H1 (cell line): ENCODE data around the gene ZNF521. TPM values are rescaled to one million over a fixed set of nuclear protein-coding genes. Genes with fewer than 3 reads are reported as not detected.

Experiments used
- CTCF ChIA-PET: fragments of 300-600 bp; sonication (Branson Sonifier 250); formaldehyde crosslinking; loops from one replicate; lab custom pipeline; 2021; ENCODE audit not compliant: partially characterized antibody; lab: Charles Lee
- POLR2A ChIA-PET: fragments of 300-600 bp; sonication (Branson Sonifier 250); formaldehyde crosslinking; loops from one replicate; lab custom pipeline; 2021; ENCODE audit warnings: inconsistent platforms; ENCODE audit not compliant: partially characterized antibody; lab: Charles Lee
- DNase-seq, 2 experiments: peaks; one replicate each; pipeline versions ENCODE4 v3.0.0 to v3.0.0-alpha.2; 2010 to 2022; ENCODE audit warnings: low spot score in 2 of 2, low read depth in 1 of 2, mixed read lengths in 1 of 2
- FAIRE-seq: peaks from 2 replicates; lab custom pipeline; 2011; peaks lifted over from hg19 to GRCh38; lab: Jason Lieb, UNC
- H2AFZ ChIP-seq: 2 replicates; pipeline ENCODE4 v1.8.1; 2012; ENCODE audit warnings: low read length, inconsistent platforms
- H2AK5ac ChIP-seq: 2 replicates; pipeline ENCODE4 v1.6.1; 2013; ENCODE audit warnings: low read depth, low read length
- H2BK120ac ChIP-seq: replicated peaks from 2 replicates; pipeline ENCODE3; 2013; ENCODE audit warnings: low read depth, low read length, inconsistent platforms
- H2BK12ac ChIP-seq: 2 replicates; pipeline ENCODE4 v1.6.1; 2013; ENCODE audit warnings: low read depth, low read length
- H2BK15ac ChIP-seq: 2 replicates; pipeline ENCODE4 v1.6.1; 2013; ENCODE audit warnings: low read length
- H2BK20ac ChIP-seq: 2 replicates; pipeline ENCODE4 v1.6.1; 2013; ENCODE audit warnings: low read length
- H2BK5ac ChIP-seq: 2 replicates; pipeline ENCODE4 v1.6.1; 2013; ENCODE audit warnings: low read depth, low read length
- H3K14ac ChIP-seq: 2 replicates; pipeline ENCODE4 v1.6.1; 2013; ENCODE audit warnings: inconsistent platforms; ENCODE audit not compliant: insufficient read length
- H3K18ac ChIP-seq: 2 replicates; pipeline ENCODE4 v1.6.1; 2013; ENCODE audit warnings: low read length; ENCODE audit errors: extremely low read depth
- H3K23ac ChIP-seq: 2 replicates; pipeline ENCODE4 v1.6.1; 2013; ENCODE audit warnings: inconsistent platforms; ENCODE audit not compliant: insufficient read length
- H3K23me2 ChIP-seq: 2 replicates; pipeline ENCODE4 v1.6.1; 2013; ENCODE audit warnings: low read depth, low read length
- H3K27ac ChIP-seq: 2 replicates; pipeline ENCODE4 v1.6.1; 2011; ENCODE audit warnings: low read depth, low read length, inconsistent platforms
- H3K27me3 ChIP-seq, 4 experiments: replicated peaks in 1 of 4; 1 replicate in 1 of 4; 2 replicates in 3 of 4; pipeline versions ENCODE4 v1.6.1 to v1.8.1; 2011 to 2013; ENCODE audit warnings: low read length in 3 of 4, mild to moderate bottlenecking in 3 of 4, inconsistent platforms in 2 of 4, mixed read lengths in 2 of 4, moderate library complexity in 1 of 4; ENCODE audit not compliant: control insufficient read depth in 3 of 4, insufficient read depth in 3 of 4; ENCODE audit errors: extremely low read depth in 1 of 4
- H3K36me3 ChIP-seq, 4 experiments: 2 replicates each; pipeline versions ENCODE4 v1.6.1 to v1.8.1; 2011 to 2013; ENCODE audit warnings: mild to moderate bottlenecking in 4 of 4, low read length in 3 of 4, moderate library complexity in 2 of 4, control low read depth in 1 of 4, inconsistent platforms in 1 of 4; ENCODE audit not compliant: insufficient read depth in 4 of 4, control insufficient read depth in 2 of 4
- H3K4ac ChIP-seq: replicated peaks from 2 replicates; pipeline ENCODE3; 2013; ENCODE audit warnings: low read length, low read depth, mixed read lengths, inconsistent platforms; ENCODE audit not compliant: insufficient read length
- H3K4me1 ChIP-seq, 4 experiments: replicated peaks in 1 of 4; 1 replicate in 1 of 4; 2 replicates in 3 of 4; pipeline versions ENCODE4 v1.6.1 to v1.8.1; 2011 to 2013; ENCODE audit warnings: low read length in 3 of 4, inconsistent platforms in 2 of 4, mixed read lengths in 1 of 4; ENCODE audit not compliant: insufficient read depth in 4 of 4, control insufficient read depth in 3 of 4
- H3K4me2 ChIP-seq, 2 experiments: 2 replicates each; pipeline versions ENCODE4 v1.6.1 to v1.8.1; 2011 to 2013; ENCODE audit warnings: low read depth in 2 of 2, low read length in 2 of 2, control low read depth in 1 of 2, inconsistent platforms in 1 of 2, mild to moderate bottlenecking in 1 of 2; ENCODE audit not compliant: insufficient read depth in 1 of 2
- H3K4me3 ChIP-seq, 4 experiments: fragments of 200-600, 300-600 bp in 1 of 4; sonication (generic), shearing (Covaris generic), sonication (Bioruptor Twin) in 1 of 4; 2 replicates each; pipeline versions ENCODE4 v1.5.1 to v1.8.1; 2011 to 2016; ENCODE audit warnings: low read length in 4 of 4, low read depth in 3 of 4, control low read depth in 2 of 4, inconsistent platforms in 2 of 4, mild to moderate bottlenecking in 2 of 4, mixed read lengths in 1 of 4, moderate library complexity in 1 of 4; ENCODE audit not compliant: insufficient read depth in 2 of 4; ENCODE audit errors: extremely low read depth in 1 of 4
- H3K56ac ChIP-seq: replicated peaks from 2 replicates; pipeline ENCODE3; 2013; ENCODE audit warnings: low read depth, mild to moderate bottlenecking, mixed read lengths, low read length, inconsistent platforms; ENCODE audit not compliant: insufficient read length
- H3K79me1 ChIP-seq: 2 replicates; pipeline ENCODE4 v1.6.1; 2013; ENCODE audit warnings: low read depth, low read length, control low read depth
- H3K79me2 ChIP-seq, 2 experiments: 2 replicates each; pipeline versions ENCODE4 v1.6.1 to v1.8.1; 2012 to 2013; ENCODE audit warnings: low read length in 2 of 2, mild to moderate bottlenecking in 2 of 2, inconsistent platforms in 1 of 2; ENCODE audit not compliant: insufficient read depth in 2 of 2, control insufficient read depth in 1 of 2
- H3K9ac ChIP-seq, 4 experiments: replicated peaks in 1 of 4; 1 replicate in 1 of 4; 2 replicates in 3 of 4; pipeline versions ENCODE4 v1.6.1 to v1.8.1; 2011 to 2013; ENCODE audit warnings: low read depth in 3 of 4, low read length in 3 of 4, control low read depth in 2 of 4, mild to moderate bottlenecking in 2 of 4, moderate library complexity in 2 of 4, inconsistent platforms in 1 of 4; ENCODE audit errors: extremely low read depth in 1 of 4
- H3K9me3 ChIP-seq, 2 experiments: 2 replicates each; pipeline versions ENCODE4 v1.6.1 to v1.8.1; 2012 to 2013; ENCODE audit warnings: mild to moderate bottlenecking in 2 of 2, moderate library complexity in 2 of 2, control low read depth in 1 of 2, inconsistent platforms in 1 of 2, low read depth in 1 of 2, low read length in 1 of 2, mixed read lengths in 1 of 2; ENCODE audit not compliant: insufficient read depth in 2 of 2
- H4K20me1 ChIP-seq, 2 experiments: replicated peaks in 1 of 2; 2 replicates each; pipeline versions ENCODE3 to v1.8.1; 2011 to 2013; ENCODE audit warnings: inconsistent platforms in 2 of 2, low read length in 2 of 2, mild to moderate bottlenecking in 1 of 2; ENCODE audit not compliant: insufficient read depth in 2 of 2, control insufficient read depth in 1 of 2
- H4K5ac ChIP-seq: 2 replicates; pipeline ENCODE4 v1.6.1; 2013; ENCODE audit warnings: low read length, low read depth, mixed read lengths, inconsistent platforms; ENCODE audit not compliant: insufficient read length
- H4K8ac ChIP-seq: 2 replicates; pipeline ENCODE4 v1.8.0; 2013; ENCODE audit warnings: mild to moderate bottlenecking, moderate library complexity, low read length, inconsistent platforms; ENCODE audit not compliant: insufficient read depth; ENCODE audit errors: extremely low read depth
- H4K91ac ChIP-seq: replicated peaks from 2 replicates; pipeline ENCODE3; 2013; ENCODE audit warnings: low read length, mixed read lengths, inconsistent platforms; ENCODE audit not compliant: insufficient read length
- BACH1 ChIP-seq: IDR thresholded peaks from 2 replicates; pipeline ENCODE4 v1.6.1; 2012; ENCODE audit warnings: low read length, improper control_type of control experiment
- HDAC2 ChIP-seq, 2 experiments: fragments of 300-600 bp in 1 of 2; sonication (generic) in 1 of 2; IDR thresholded peaks; 2 replicates each; pipeline ENCODE4 v1.6.1; 2011 to 2012; ENCODE audit warnings: low read depth in 2 of 2, low read length in 2 of 2, mild to moderate bottlenecking in 2 of 2, moderate library complexity in 2 of 2, borderline replicate concordance in 1 of 2, inconsistent platforms in 1 of 2
- KDM5A ChIP-seq: fragments of 200-600 bp; IDR thresholded peaks from 2 replicates; pipeline ENCODE4 v1.7.1; 2012; ENCODE audit warnings: mild to moderate bottlenecking, low read length, inconsistent platforms, mixed read lengths
- NRF1 ChIP-seq: IDR thresholded peaks from 2 replicates; pipeline ENCODE4 v1.6.1; 2011; ENCODE audit warnings: mild to moderate bottlenecking, low read depth, low read length, improper control_type of control experiment
- TBP ChIP-seq: IDR thresholded peaks from 2 replicates; pipeline ENCODE4 v1.6.1; 2011; ENCODE audit warnings: low read depth, low read length, improper control_type of control experiment
- ZNF274 ChIP-seq: IDR thresholded peaks from 2 replicates; pipeline ENCODE4 v1.7.0; 2012; ENCODE audit warnings: low read length, borderline replicate concordance; ENCODE audit errors: extremely low read depth
- WGBS, 2 experiments: shearing (Covaris generic) in 1 of 2; methylation state at CpG; one replicate each; pipeline versions ENCODE4 v1.1.6 to v1.1.7; 2013 to 2015; ENCODE audit warnings: low lambda C conversion rate in 2 of 2, mixed read lengths in 2 of 2, inconsistent platforms in 1 of 2, low coverage in 1 of 2, missing lambda C conversion rate in 1 of 2; ENCODE audit not compliant: insufficient replicate concordance in 2 of 2, insufficient coverage in 1 of 2, insufficient read length in 1 of 2; ENCODE audit errors: extremely low coverage in 1 of 2, missing lambda C conversion rate in 1 of 2; 5-methylcytosine and 5-hydroxymethylcytosine counted together
- polyA plus RNA-seq, 7 experiments: library from polyadenylated mRNA; depleted of rRNA in 3 of 7; stranded (reverse) in 5 of 7; unstranded in 2 of 7; fragments of >200 nt in 5 of 7; fragments of 200-250 nt in 2 of 7; gene quantifications; 1 replicate in 5 of 7; 2 replicates in 1 of 7; 4 replicates in 1 of 7; pipeline versions ENCODE4 v1.2.1 to v1.2.3, GENCODE V29; 2011 to 2013; ENCODE audit warnings: missing spikeins in 2 of 7, mixed read lengths in 2 of 7
- total RNA-seq: library from RNA; stranded (reverse); fragmentation: NEBNext Ultra II Directional; extraction: Animal tissue kit (Norgen Biotek cat#: 25700); gene quantifications from 2 replicates; pipeline ENCODE4 v1.2.1, GENCODE V29; 2021

The ZNF521 gene
- total and polyA plus RNA-seq, 2 of the 8 experiments (the other 6 are each of a cell fraction or from before 2014, with no cell fraction given): 9.5 to 15.8 TPM

GRCh38 chr18:25089470-25089869 lies 262.5 kb downstream of the ZNF521 start:
- Histone ChIP-seq H2AK5ac (no peak overlapping the region), H2BK120ac (no peak overlapping the region), H3K4me2 (no peak overlapping the region), H4K20me1 (peaks cover 0 to 3% of the 10 kb centered on the region in 2 experiments), H3K23ac (no peak overlapping the region), H2BK20ac (no peak overlapping the region), H3K9ac (no peak overlapping the region), H3K36me3 (peaks cover 0 to 4% (median 2%) of the 10 kb centered on the region in 4 experiments; a peak in 4 of 8 replicates), H2BK15ac (no peak overlapping the region), H3K27me3 (no peaks in the 10 kb centered on the region), H3K23me2 (no peaks in the 10 kb centered on the region), H3K79me2 (no peaks in the 10 kb centered on the region), H2BK12ac (no peak overlapping the region), H3K4me3 (no peak overlapping the region), H4K91ac (no peak overlapping the region), H3K4me1 (no peaks in the 10 kb centered on the region), H3K27ac (no peak overlapping the region), H4K5ac (no peak overlapping the region), H3K18ac (no peak overlapping the region), H2BK5ac (no peak overlapping the region), H3K79me1 (no peaks in the 10 kb centered on the region), H3K56ac (no peak overlapping the region), H3K9me3 (no peaks in the 10 kb centered on the region), H4K8ac (no peak overlapping the region), H3K14ac (no peak overlapping the region), H3K4ac (no peak overlapping the region), H2AFZ (no peak overlapping the region)
- ChIA-PET POLR2A (no interaction called here), CTCF (interaction anchor here (0.6 kb wide), 1 partner anchor 969 kb away, joined by 3 read pairs; no protein-coding TSS in a partner anchor)
- DNase-seq: no peak
- WGBS, 2 experiments: 93% methylated on average over 6 of the region's 6 CpGs; no CpG with 5 or more reads in 1 of the 2 experiments
- no peak for FAIRE-seq
- TF ChIP-seq KDM5A (no peak), NRF1 (no peak), ZNF274 (no peak), TBP (no peak), HDAC2 (IDR thresholded peaks at IDR 0.05; ENCODE audit: borderline replicate concordance in 1 of 2, low read depth in 2 of 2, low read length in 2 of 2) (no peak), BACH1 (no peak)
